NCI-H1105 (cell line): ENCODE measurements around the gene NHLRC2.
"Not testable (repeated sequence)": the region's sequence is repeated elsewhere in the genome, so short reads cannot be mapped to it uniquely, and the experiment has no call there.

ENCODE experiments used
- DNase-seq: peaks from one replicate; lab custom pipeline; 2025; lab: John Stamatoyannopoulos, UW

NHLRC2 gene

DNA sequence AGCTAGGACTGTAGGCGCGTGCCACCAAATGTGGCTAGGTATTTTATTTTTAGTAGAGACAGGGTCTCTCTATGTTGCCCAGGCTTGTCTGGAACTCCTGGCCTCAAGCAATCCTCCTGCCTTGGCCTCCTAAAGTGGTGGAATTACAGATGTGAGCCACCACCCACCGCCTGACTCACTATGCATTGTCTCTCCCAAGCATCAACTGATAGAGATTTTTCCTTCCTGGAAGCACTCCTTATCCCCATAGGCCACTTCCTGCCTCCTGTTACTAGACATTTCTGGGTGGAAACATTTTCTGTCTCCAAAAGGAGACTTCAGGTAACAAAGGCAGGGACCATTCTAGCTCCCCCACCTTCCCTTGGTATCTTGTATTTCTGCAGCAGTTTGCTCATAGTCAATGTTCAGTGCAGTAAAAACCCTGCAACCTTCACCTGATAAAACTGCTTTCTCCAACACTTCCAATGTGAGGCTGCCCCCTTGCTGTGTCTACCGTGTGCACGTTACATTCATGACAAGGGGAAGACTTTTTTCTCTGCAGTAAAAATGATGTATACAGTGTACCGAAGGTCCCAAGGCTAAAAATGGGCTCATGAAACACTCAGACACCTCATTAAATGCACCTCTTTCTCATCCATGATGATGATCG, 84.9 kb downstream of the NHLRC2 start:
- DNase-seq: no peak

DNA sequence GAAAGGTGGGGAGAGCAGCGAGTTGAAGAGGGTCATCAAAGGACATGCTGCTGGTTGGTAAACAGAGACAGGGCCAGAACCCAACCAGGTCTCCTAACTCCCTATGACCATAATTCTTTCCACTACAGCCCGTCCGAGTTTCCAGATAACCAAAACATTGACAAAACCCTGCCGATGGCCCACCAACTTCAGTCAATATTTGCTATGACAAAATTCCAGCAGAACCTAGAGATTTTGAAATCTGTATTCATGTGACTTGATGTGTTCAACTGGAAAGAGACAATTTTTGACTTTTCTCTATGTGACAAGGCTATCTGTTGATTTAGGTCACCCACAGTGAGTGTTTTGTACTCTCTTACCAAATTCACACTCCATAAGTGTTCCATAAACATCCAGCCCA, 86.7 kb downstream of the NHLRC2 start:
- DNase-seq: no peak

GRCh38 chr10:113943196-113943595, 88.7 kb downstream of the NHLRC2 start:
- DNase-seq: not testable (repeated sequence)

GRCh38 chr10:113945075-113945686, 90.7 kb downstream of the NHLRC2 start:
- DNase-seq: no peak

DNA sequence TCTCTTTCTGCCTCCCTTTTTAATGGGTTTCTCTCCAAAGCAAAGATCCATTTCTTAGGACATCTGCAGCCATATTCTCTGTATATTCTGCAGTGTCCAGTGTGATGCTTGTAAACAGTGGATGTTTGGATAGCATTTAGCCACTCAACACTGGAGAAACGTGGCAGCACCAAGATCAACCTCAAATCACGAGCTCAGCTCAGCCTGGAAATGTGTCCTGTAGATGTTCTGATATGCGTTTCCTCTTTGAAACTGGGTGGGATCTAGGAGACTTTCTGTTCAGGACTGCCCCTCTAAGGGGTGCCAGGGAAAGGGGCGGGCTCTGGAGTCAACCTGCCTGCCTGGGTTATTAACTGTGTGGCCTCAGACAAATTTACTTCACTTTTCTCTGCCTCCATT, 91.2 kb downstream of the NHLRC2 start:
- DNase-seq: no peak

DNA sequence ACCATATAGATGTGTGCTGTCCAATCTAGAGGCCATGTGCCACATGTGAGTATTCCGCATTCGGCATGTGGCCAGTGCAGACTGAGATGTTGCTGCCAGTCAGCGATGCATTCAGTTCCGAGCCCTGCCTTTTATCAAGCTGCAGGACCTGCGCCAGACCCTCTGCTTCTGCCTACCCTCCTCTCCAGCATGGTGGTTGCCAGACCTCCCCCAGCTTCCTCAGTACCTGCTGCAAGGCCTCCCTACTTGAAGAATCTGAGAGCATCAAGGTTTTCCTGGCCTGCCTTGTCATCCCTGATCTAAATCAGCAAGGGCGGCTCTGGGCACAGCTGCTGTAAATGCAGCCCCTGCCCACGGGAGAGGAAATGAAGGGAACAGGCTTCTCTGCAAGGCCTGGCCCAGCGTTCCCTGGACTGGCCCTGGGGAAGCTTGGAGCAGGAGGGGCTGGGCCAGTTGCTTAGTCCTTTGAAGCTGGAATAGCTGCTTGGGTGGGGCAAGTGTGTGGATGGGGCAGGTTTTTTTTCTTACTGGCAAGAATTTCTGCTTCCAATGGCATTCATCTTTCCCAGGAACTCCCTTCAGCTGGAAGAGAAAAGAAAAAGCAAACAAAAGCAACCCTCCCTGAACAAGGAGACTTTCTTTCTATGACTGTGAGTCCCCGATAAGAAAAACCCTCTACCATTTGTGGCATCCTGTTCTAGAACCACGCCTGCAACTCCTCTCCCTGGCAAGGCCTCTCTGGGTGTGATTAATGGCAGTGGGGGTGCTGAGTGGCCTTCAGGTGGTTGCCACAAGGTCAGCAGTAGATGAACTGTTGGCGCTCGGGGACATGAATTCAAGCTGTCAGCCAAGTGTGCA, 93.0 kb downstream of the NHLRC2 start:
- no peak for DNase-seq

- DNase-seq: no peak
Measured at GRCh38 chr10:113948048-113948447, 93.6 kb downstream of the NHLRC2 start.

DNA sequence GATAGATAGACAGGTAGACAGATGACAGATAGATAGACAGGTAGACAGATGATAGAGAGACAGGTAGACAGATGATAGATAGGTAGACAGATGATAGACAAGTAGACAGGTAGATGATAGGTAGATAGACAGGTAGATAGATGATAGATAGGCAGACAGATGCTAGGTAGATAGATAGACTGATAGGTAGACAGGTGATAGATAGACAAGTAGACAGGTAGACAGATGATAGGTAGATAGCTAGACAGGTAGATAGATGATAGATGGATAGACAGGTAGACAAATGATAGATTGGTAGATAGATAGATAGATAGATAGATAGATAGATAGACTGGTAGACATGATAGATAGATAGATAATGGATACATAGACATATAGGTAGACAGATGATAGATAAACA, 95.8 kb downstream of the NHLRC2 start:
- DNase-seq: no peak

GRCh38 chr10:113953505-113954272, 99.2 kb downstream of the NHLRC2 start:
- DNase-seq: no peak

GRCh38 chr10:113954409-113954808, 99.9 kb downstream of the NHLRC2 start:
- no peak for DNase-seq

DNA sequence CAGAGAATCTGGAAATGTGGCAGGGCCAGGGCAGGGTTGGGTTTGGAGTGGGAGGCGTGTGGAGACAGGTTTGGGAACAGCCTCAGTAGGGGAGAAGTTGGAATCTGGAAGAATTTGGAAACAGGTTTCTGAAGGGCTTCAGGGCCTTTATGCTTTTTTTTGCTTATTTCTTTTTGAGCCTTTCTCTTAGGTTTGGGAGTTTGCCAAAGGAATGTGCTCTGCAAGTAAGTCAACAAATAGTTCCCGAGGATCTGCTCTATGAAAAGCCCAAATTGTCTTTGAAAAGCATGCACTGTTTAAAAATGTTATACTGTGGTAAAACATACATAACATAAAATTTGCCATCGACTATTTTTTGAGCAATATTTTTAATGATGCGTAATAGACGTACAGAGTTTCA, 102.6 kb downstream of the NHLRC2 start:
- DNase-seq: no peak

GRCh38 chr10:113958631-113959382, 104.3 kb downstream of the NHLRC2 start:
- DNase-seq: no peak

DNA sequence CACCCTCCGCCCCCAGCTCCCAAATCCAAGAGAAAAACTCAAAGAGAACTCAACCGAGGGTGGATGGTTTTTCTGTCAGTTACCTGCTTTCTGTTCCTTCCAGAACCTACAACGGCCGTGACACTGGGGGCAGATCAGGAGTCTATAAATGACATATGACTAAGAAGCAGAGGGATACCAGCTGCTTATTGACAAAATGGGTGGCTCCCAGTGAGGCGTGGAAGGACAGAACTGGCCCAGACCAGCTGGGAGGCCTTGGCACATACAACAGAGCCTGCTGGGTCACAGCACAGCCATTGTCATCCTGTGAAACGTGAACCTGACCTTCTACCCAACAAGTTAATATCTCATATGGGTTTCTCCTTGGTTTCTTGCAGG, 104.9 kb downstream of the NHLRC2 start:
- DNase-seq: no peak

- no peak for DNase-seq
Measured at GRCh38 chr10:113960617-113961181, 106.2 kb downstream of the NHLRC2 start.

DNA sequence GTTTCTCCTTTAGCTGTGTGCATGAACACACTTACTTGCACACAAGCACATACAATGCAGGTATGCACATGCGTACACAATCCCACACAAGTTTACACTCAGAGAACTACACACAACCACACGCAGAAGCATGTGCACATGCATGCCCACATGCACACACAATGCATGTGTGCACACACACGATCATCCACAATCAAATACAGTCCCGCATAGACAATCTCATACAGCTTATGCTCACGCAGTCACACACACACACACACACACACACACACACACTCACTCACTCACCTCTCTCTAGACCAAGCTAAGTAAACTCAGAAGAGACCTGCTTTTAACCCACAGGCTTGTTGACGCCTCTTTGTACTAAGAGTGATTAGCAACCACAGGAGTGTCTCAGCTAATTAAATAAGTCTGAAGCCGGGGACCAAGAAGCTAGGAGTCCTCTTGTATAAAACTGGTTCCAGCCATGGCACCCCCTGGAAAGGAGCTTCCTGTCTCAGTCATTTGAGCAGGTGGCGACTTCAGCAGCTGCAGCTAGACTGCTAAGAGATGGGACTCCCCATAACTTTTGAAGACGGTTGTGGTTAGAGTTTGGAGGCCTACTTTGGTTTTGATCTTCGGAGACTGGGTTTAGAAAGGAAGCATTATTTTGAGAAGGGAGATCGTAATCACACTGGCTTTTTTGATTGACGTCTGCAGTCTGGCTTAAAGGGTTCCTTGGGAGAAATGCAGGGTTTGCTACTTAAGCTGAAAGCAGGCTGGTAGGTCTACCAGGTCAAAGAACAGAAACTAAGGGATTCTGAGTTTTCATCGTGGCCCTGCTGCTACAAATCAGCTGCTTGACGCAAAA, 106.9 kb downstream of the NHLRC2 start:
- no peak for DNase-seq

GRCh38 chr10:113965077-113965476, 110.6 kb downstream of the NHLRC2 start:
- no peak for DNase-seq

DNA sequence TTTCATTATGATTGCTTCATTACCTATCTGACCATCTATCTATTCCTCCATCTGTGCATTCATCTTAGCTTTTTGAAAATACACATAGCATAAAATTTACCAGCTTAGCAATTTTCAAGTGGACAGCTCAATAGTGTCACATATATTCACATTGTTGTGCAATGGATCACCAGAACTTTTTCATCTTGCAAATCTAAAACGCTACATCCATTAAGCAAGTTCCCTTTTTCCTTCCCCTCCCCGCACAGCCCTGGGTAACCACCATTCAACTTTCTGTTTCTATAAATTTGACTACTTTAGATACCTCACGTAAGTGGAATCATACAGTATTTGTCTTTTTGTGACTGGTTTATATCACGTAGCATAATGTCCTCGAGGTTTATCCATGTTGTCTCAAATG, 111.2 kb downstream of the NHLRC2 start:
- DNase-seq: no peak
